ENCODE measurements around the gene TSC22D2.
"Not testable (repeated sequence)": the region's sequence is repeated elsewhere in the genome, so short reads cannot be mapped to it uniquely, and the experiment has no call there.

TSC22D2 gene

GRCh38 chr3:150449169-150449721, 41.1 kb downstream of the TSC22D2 start:
- no peak for DNase-seq

GRCh38 chr3:150450916-150451315, 42.8 kb downstream of the TSC22D2 start:
- DNase-seq: no peak

GRCh38 chr3:150451329-150452048, 43.4 kb downstream of the TSC22D2 start:
- DNase-seq: no peak

- DNase-seq: no peak
These were observed 45.3 kb downstream of the TSC22D2 start for GRCh38 chr3:150453353-150453752.

- no peak for DNase-seq
These were observed 46.0 kb downstream of the TSC22D2 start for GRCh38 chr3:150454085-150454484.

- no peak for DNase-seq
These were observed 46.5 kb downstream of the TSC22D2 start for GRCh38 chr3:150454622-150455021.

GRCh38 chr3:150455341-150455740, 47.2 kb downstream of the TSC22D2 start:
- no peak for DNase-seq

GRCh38 chr3:150458001-150458400, 49.9 kb downstream of the TSC22D2 start:
- no peak for DNase-seq

GRCh38 chr3:150460484-150460883, 52.4 kb downstream of the TSC22D2 start:
- DNase-seq: no peak

- DNase-seq: no peak
These were observed 53.3 kb downstream of the TSC22D2 start for GRCh38 chr3:150461399-150461798.

- DNase-seq: no peak
These were observed 54.0 kb downstream of the TSC22D2 start for GRCh38 chr3:150462108-150462507.

- no peak for DNase-seq
These were observed 56.6 kb downstream of the TSC22D2 start for GRCh38 chr3:150464684-150465083.

- no peak for DNase-seq
These were observed 59.3 kb downstream of the TSC22D2 start for GRCh38 chr3:150467381-150467780.

GRCh38 chr3:150469031-150469930, 61.2 kb downstream of the TSC22D2 start:
- DNase-seq: no peak

- no peak for DNase-seq
These were observed 62.0 kb downstream of the TSC22D2 start for GRCh38 chr3:150469931-150470740.

- no peak for DNase-seq
These were observed 64.3 kb downstream of the TSC22D2 start for GRCh38 chr3:150472421-150472820.

- not testable (repeated sequence) for DNase-seq
These were observed 65.1 kb downstream of the TSC22D2 start for GRCh38 chr3:150473161-150473560.

- no peak for DNase-seq
These were observed 71.3 kb downstream of the TSC22D2 start for GRCh38 chr3:150479370-150479769.

- DNase-seq: no peak
These were observed 72.8 kb downstream of the TSC22D2 start for GRCh38 chr3:150480877-150481276.

- no peak for DNase-seq
These were observed 75.1 kb downstream of the TSC22D2 start for GRCh38 chr3:150483226-150483625.

GRCh38 chr3:150484410-150484809, 76.3 kb downstream of the TSC22D2 start:
- no peak for DNase-seq

GRCh38 chr3:150488867-150489266, 80.8 kb downstream of the TSC22D2 start:
- DNase-seq: no peak

All from NCI-H2081 treated with DMSO at 0.1 percent for 48 hours (cell line).